Measurements from ENCODE around the gene IFITM2.
"Not testable (repeated sequence)": the region's sequence is repeated elsewhere in the genome, so short reads cannot be mapped to it uniquely, and the experiment has no call there.

Gene IFITM2

GRCh38 chr11:319121-319887 is 11.7 kb downstream of the IFITM2 start:
- Histone ChIP-seq H3K9ac (ENCODE audit: low read length) (peak overlapping the region; percentile 95), H3K4me3 (ENCODE audit: insufficient read depth in 1 of 2, low read depth in 1 of 2, low read length in 2 of 2) (peak overlapping the region; percentile 55 to 95), H3K4me1 (ENCODE audit: control insufficient read depth, insufficient read depth, low read depth, low read length) (peaks cover 30% of the 10 kb centered on the region), H2BK120ac (ENCODE audit: low read depth, low read length) (peak overlapping the region; percentile 79), H2AK5ac (ENCODE audit: low read length, severe bottlenecking) (peak overlapping the region; percentile 81), H3K14ac (ENCODE audit: low read length in 2 of 2) (peak overlapping the region in 1 of 2 experiments; percentile 87), H3K27ac (ENCODE audit: low read length, poor library complexity, severe bottlenecking) (peak overlapping the region; percentile 65), H4K91ac (ENCODE audit: low read length) (peak overlapping the region; percentile 83), H2BK12ac (ENCODE audit: low read length in 2 of 2) (peak overlapping the region in 1 of 2 experiments; percentile 21), H4K8ac (ENCODE audit: low read length) (peak overlapping the region; percentile 77), H3K18ac (ENCODE audit: low read depth in 1 of 2, low read length in 2 of 2) (peak overlapping the region; percentile 79 to 96), H3K23ac (ENCODE audit: low read length in 2 of 2) (peak overlapping the region in 1 of 2 experiments; percentile 34), H3K4me2 (ENCODE audit: low read length, poor library complexity, severe bottlenecking) (peak overlapping the region; percentile 77), H3K4ac (ENCODE audit: low read depth in 1 of 2, low read length in 2 of 2) (peak overlapping the region; percentile 87 to 97)
- H3K36me3 ChIP-seq (ENCODE audit: control insufficient read depth in 1 of 2, insufficient read depth in 2 of 2, low read depth in 1 of 2, low read length in 2 of 2); H3K27me3 ChIP-seq (ENCODE audit: control insufficient read depth in 1 of 2, insufficient read depth in 1 of 2, low read length in 2 of 2); H3K9me3 ChIP-seq (ENCODE audit: control insufficient read depth, low read length); H2AFZ ChIP-seq (ENCODE audit: low read depth, low read length); H3K79me1 ChIP-seq (replicated peaks; ENCODE audit: low read length, poor library complexity, severe bottlenecking); H2BK15ac ChIP-seq (ENCODE audit: low read depth, poor library complexity, severe bottlenecking); H2BK5ac ChIP-seq (ENCODE audit: low read depth, low read length, poor library complexity, severe bottlenecking): not testable (repeated sequence)
- peak; percentile 32 for DNase-seq
- 31% methylated on average over 13 of the region's 29 CpGs for WGBS

DNA sequence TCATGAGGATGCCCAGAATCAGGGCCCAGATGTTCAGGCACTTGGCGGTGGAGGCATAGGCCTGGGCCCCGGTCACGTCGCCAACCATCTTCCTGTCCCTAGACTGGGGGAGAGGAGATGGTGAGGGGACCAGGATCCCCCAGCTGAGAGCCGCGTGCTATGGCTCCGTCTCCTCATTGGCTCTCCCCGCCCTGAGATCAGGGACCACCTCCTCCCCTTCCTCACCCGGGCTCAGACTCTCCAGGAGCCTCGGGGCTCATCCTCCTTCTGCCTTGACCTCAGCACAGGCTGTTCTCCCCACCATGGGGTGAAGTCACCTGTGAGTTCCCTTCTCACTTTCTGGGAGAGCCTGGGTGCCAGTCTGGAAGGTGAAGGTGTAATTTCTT is 12.3 kb downstream of the IFITM2 start:
- peaks cover 30% of the 10 kb centered on the region for H3K4me1 ChIP-seq (ENCODE audit: control insufficient read depth, insufficient read depth, low read depth, low read length)
- H2AFZ ChIP-seq (ENCODE audit: low read depth, low read length); H3K36me3 ChIP-seq (ENCODE audit: control insufficient read depth in 1 of 2, insufficient read depth in 2 of 2, low read depth in 1 of 2, low read length in 2 of 2); H2BK120ac ChIP-seq (ENCODE audit: low read depth, low read length); H2BK5ac ChIP-seq (ENCODE audit: low read depth, low read length, poor library complexity, severe bottlenecking); H3K23ac ChIP-seq (ENCODE audit: low read length in 2 of 2); DNase-seq; H3K27me3 ChIP-seq (ENCODE audit: control insufficient read depth in 1 of 2, insufficient read depth in 1 of 2, low read length in 2 of 2); H3K9me3 ChIP-seq (ENCODE audit: control insufficient read depth, low read length); H3K79me1 ChIP-seq (replicated peaks; ENCODE audit: low read length, poor library complexity, severe bottlenecking); H3K4ac ChIP-seq (ENCODE audit: low read depth in 1 of 2, low read length in 2 of 2); H2BK15ac ChIP-seq (ENCODE audit: low read depth, poor library complexity, severe bottlenecking): not testable (repeated sequence)
- peak overlapping the region; percentile 65 for H3K27ac ChIP-seq (ENCODE audit: low read length, poor library complexity, severe bottlenecking)
- peak overlapping the region; percentile 83 for H4K91ac ChIP-seq (ENCODE audit: low read length)
- H3K4me2 ChIP-seq (ENCODE audit: low read length, poor library complexity, severe bottlenecking): peak overlapping the region; percentile 77
- H2BK12ac ChIP-seq (ENCODE audit: low read length in 2 of 2): peak overlapping the region in 1 of 2 experiments; percentile 21
- peak overlapping the region; percentile 79 to 96 for H3K18ac ChIP-seq (ENCODE audit: low read depth in 1 of 2, low read length in 2 of 2)
- H2AK5ac ChIP-seq (ENCODE audit: low read length, severe bottlenecking): peak overlapping the region; percentile 81
- peak overlapping the region; percentile 95 for H3K9ac ChIP-seq (ENCODE audit: low read length)
- peak overlapping the region in 1 of 2 experiments; percentile 87 for H3K14ac ChIP-seq (ENCODE audit: low read length in 2 of 2)
- H4K8ac ChIP-seq (ENCODE audit: low read length): peak overlapping the region; percentile 77
- no CpG with 5 or more reads among the region's 10 CpGs for WGBS
- H3K4me3 ChIP-seq (ENCODE audit: insufficient read depth in 1 of 2, low read depth in 1 of 2, low read length in 2 of 2): peak overlapping the region; percentile 44 to 95

- 63% methylated on average over 10 of the region's 11 CpGs for WGBS
Measured at GRCh38 chr11:324156-324555, 16.5 kb downstream of the IFITM2 start.

More at GRCh38 chr11:324156-324555, 16.5 kb downstream of the IFITM2 start:
- H2BK15ac ChIP-seq (ENCODE audit: low read depth, poor library complexity, severe bottlenecking): peak overlapping the region; percentile 48
- no peak overlapping the region for H3K4me3 ChIP-seq (ENCODE audit: insufficient read depth in 1 of 2, low read depth in 1 of 2, low read length in 2 of 2)
- no peak overlapping the region for H3K27ac ChIP-seq (ENCODE audit: low read length, poor library complexity, severe bottlenecking)
- H3K27me3 ChIP-seq (ENCODE audit: control insufficient read depth in 1 of 2, insufficient read depth in 1 of 2, low read length in 2 of 2): no peaks in the 10 kb centered on the region
- H3K14ac ChIP-seq (ENCODE audit: low read length in 2 of 2): no peak overlapping the region
- H3K4ac ChIP-seq (ENCODE audit: low read depth in 1 of 2, low read length in 2 of 2): peak overlapping the region in 1 of 2 experiments; percentile 7
- no peak overlapping the region for H2AFZ ChIP-seq (ENCODE audit: low read depth, low read length)
- no peak overlapping the region for H3K23ac ChIP-seq (ENCODE audit: low read length in 2 of 2)
- no peak overlapping the region for H3K4me2 ChIP-seq (ENCODE audit: low read length, poor library complexity, severe bottlenecking)
- H3K9ac ChIP-seq (ENCODE audit: low read length): peak overlapping the region; percentile 65
- H4K91ac ChIP-seq (ENCODE audit: low read length): no peak overlapping the region
- no peaks in the 10 kb centered on the region for H3K9me3 ChIP-seq (ENCODE audit: control insufficient read depth, low read length)
- H3K18ac ChIP-seq (ENCODE audit: low read depth in 1 of 2, low read length in 2 of 2): peak overlapping the region in 1 of 2 experiments; percentile 41
- H4K8ac ChIP-seq (ENCODE audit: low read length): peak overlapping the region; percentile 66
- peaks cover 2% of the 10 kb centered on the region for H3K79me1 ChIP-seq (replicated peaks; ENCODE audit: low read length, poor library complexity, severe bottlenecking)
- no peak overlapping the region for H2BK120ac ChIP-seq (ENCODE audit: low read depth, low read length)
- peak; percentile 13 for DNase-seq
- peak overlapping the region in 1 of 2 experiments; percentile 3 for H2BK12ac ChIP-seq (ENCODE audit: low read length in 2 of 2)
- H3K4me1 ChIP-seq (ENCODE audit: control insufficient read depth, insufficient read depth, low read depth, low read length): peaks cover 36% of the 10 kb centered on the region
- no peak overlapping the region for H2BK5ac ChIP-seq (ENCODE audit: low read depth, low read length, poor library complexity, severe bottlenecking)
- H2AK5ac ChIP-seq (ENCODE audit: low read length, severe bottlenecking): no peak overlapping the region
- H3K36me3 ChIP-seq (ENCODE audit: control insufficient read depth in 1 of 2, insufficient read depth in 2 of 2, low read depth in 1 of 2, low read length in 2 of 2): no peaks in the 10 kb centered on the region
